ENCODE results near the gene DBNDD1.

Gene DBNDD1

DNA sequence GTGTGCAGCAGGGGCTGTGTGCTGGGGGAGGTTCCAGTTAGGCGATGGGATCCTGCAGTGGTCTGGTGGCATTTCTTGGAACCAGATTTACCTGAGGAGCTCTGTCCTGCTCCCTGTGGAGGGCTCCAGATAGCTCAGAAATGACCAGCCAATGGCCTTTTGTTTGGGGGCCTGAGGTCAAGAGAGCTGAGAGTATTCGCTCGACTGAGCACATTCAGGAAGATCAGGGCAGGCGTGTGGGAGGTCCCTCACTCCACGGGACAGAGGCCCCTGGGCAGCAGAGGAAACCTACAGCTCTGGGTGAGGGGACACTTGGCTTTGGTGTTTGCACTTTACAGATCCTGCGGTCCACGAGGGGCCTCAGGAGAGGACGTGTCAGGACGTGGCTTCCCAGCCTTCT, 52.5 kb downstream of the DBNDD1 start:
- Histone ChIP-seq H3K9me3 (ENCODE audit: insufficient read depth, low read depth, low read length) (peaks cover 14% of the 10 kb centered on the region), H3K27ac (ENCODE audit: low read length) (no peak overlapping the region), H3K4me3 (ENCODE audit: low read length) (no peak overlapping the region), H3K9ac (ENCODE audit: low read depth, low read length) (no peak overlapping the region), H3K36me3 (ENCODE audit: insufficient read depth, low read depth, low read length) (peaks cover 5% of the 10 kb centered on the region; the same call in 1 of the 2 replicates), H3K27me3 (ENCODE audit: insufficient read depth, low read length) (peaks cover 8% of the 10 kb centered on the region; the same call in 1 of the 2 replicates), H3K4me1 (ENCODE audit: insufficient read depth, low read length) (no peaks in the 10 kb centered on the region; the same call in 1 of the 2 replicates)

DNA sequence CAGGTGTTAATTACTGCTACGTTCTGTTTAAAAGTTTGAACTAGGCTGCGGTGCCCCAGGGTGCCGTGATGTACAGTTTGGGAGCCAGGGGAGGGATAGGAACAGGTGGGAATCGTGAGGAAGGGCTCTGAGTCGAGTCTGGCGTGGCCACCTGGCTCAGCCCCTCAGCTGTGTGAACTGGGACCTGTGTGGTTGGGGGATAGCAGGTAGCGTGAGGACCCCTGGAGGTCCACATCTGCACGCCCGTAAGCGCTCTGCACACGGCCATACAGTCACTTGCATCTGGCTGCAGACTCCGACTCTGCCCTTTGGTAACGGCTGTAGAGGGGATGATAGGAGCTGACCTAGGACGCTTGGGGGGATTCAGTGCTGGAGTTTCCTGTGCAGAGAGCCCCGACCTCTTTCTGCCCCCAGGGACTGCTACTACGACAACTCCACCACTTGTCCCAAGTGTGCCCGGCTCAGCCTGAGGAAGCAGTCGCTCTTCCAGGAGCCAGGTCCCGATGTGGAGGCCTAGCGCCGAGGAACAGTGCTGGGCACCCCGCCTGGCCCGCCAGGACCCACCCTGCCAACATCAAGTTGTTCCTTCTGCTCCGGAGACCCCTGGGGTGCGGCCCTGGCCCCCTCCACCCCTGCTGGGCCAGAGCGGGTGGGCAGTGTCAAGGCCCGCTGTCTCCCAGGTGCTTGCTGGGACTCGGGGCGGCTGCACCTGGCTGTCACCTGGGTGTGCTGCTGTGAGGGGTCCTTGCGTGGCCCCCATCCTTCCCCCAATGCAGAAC, 53.6 kb downstream of the DBNDD1 start:
- no peak overlapping the region for H3K9ac ChIP-seq (ENCODE audit: low read depth, low read length)
- H3K9me3 ChIP-seq (ENCODE audit: insufficient read depth, low read depth, low read length), result peaks cover 4% of the 10 kb centered on the region; the same call in 1 of the 2 replicates
- no peaks in the 10 kb centered on the region for H3K4me1 ChIP-seq (ENCODE audit: insufficient read depth, low read length)
- H3K4me3 ChIP-seq (ENCODE audit: low read length), result no peak overlapping the region
- H3K27me3 ChIP-seq (ENCODE audit: insufficient read depth, low read length), result no peaks in the 10 kb centered on the region
- H3K27ac ChIP-seq (ENCODE audit: low read length), result no peak overlapping the region
- H3K36me3 ChIP-seq (ENCODE audit: insufficient read depth, low read depth, low read length), result no peaks in the 10 kb centered on the region; the same call in 1 of the 2 replicates

DNA sequence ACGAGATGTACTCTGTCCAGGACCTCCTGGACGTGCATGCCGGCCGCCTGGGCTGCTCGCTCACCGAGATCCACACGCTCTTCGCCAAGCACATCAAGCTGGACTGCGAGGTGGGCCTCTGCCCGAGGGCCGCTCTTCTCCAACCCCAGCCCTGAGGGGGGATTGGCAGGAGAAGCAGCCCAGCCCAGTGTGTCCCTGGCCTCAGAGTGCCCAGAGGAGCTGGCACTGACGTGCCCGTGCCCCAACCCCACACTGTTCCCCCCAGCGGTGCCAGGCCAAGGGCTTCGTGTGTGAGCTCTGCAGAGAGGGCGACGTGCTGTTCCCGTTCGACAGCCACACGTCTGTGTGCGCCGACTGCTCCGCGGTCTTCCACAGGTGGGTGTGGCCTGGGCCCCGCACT, 55.1 kb downstream of the DBNDD1 start:
- H3K4me3 ChIP-seq (ENCODE audit: low read length), result no peak overlapping the region
- no peaks in the 10 kb centered on the region for H3K4me1 ChIP-seq (ENCODE audit: insufficient read depth, low read length)
- peaks cover under 1% of the 10 kb centered on the region; the same call in 1 of the 2 replicates for H3K36me3 ChIP-seq (ENCODE audit: insufficient read depth, low read depth, low read length)
- H3K9me3 ChIP-seq (ENCODE audit: insufficient read depth, low read depth, low read length), result no peaks in the 10 kb centered on the region
- H3K27ac ChIP-seq (ENCODE audit: low read length), result no peak overlapping the region
- H3K9ac ChIP-seq (ENCODE audit: low read depth, low read length), result no peak overlapping the region
- H3K27me3 ChIP-seq (ENCODE audit: insufficient read depth, low read length), result no peaks in the 10 kb centered on the region

DNA sequence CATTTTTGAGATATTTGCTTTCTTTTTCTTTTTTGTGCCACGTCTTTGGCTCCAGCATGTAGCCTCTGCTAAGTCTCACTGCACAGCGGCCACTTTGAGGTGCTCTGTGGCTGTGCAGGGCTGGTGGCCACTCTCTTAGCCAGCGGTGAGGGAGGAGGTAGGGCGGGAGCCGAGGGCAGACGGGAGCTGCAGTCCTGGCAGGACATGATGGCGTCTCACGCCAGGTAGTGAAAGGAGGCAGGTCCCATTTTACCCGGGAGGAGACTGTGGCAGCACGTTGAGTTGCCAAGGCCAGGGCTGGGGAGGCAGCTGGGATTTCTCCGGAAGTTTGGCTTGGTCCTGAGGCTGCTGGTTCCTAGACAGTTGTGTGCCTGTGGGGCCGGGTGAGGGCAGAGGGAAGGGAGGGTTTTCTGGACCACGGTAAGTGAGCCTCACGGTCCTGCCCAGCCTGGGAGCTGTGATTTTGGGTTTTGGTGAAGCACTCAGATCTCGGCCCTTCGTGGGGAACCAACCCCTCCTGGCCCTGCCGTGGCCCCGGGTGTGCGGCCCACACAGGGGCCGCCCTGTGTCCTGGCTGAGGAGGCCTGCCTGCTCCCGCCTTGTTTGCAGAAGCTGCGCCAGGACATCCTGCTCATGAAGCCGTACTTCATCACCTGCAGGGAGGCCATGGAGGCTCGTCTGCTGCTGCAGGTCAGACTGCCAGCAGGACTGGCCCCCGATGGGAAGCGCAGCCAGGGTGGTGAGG, 56.3 kb downstream of the DBNDD1 start:
- Histone ChIP-seq H3K36me3 (ENCODE audit: insufficient read depth, low read depth, low read length) (peaks cover 10% of the 10 kb centered on the region; the same call in 1 of the 2 replicates), H3K4me1 (ENCODE audit: insufficient read depth, low read length) (no peaks in the 10 kb centered on the region), H3K9me3 (ENCODE audit: insufficient read depth, low read depth, low read length) (no peaks in the 10 kb centered on the region), H3K27ac (ENCODE audit: low read length) (no peak overlapping the region), H3K4me3 (ENCODE audit: low read length) (no peak overlapping the region), H3K9ac (ENCODE audit: low read depth, low read length) (no peak overlapping the region), H3K27me3 (ENCODE audit: insufficient read depth, low read length) (no peaks in the 10 kb centered on the region)

DNA sequence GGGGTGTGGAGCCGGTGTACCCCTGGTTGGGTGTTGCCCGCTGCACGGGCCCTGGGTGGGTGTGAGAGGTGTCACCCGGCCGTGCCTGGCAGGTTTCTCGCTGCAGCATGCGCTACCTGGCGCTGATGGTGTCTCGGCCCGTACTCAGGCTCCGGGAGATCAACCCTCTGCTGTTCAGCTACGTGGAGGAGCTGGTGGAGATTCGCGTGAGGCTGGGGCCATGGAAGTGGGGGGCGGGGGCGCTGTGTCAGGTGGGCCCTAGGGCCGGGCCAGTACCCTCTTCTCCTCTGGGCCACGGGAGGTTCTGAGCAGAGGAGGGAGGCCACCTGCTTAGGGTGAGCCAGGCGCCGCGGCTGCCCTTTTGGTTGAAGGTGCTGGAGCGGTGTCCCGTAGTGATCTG, 57.3 kb downstream of the DBNDD1 start:
- H3K36me3 ChIP-seq (ENCODE audit: insufficient read depth, low read depth, low read length), result peaks cover 12% of the 10 kb centered on the region
- H3K27ac ChIP-seq (ENCODE audit: low read length), result no peak overlapping the region
- H3K27me3 ChIP-seq (ENCODE audit: insufficient read depth, low read length), result no peaks in the 10 kb centered on the region
- H3K9me3 ChIP-seq (ENCODE audit: insufficient read depth, low read depth, low read length), result no peaks in the 10 kb centered on the region
- H3K4me3 ChIP-seq (ENCODE audit: low read length), result no peak overlapping the region
- no peak overlapping the region for H3K9ac ChIP-seq (ENCODE audit: low read depth, low read length)
- no peaks in the 10 kb centered on the region for H3K4me1 ChIP-seq (ENCODE audit: insufficient read depth, low read length)

DNA sequence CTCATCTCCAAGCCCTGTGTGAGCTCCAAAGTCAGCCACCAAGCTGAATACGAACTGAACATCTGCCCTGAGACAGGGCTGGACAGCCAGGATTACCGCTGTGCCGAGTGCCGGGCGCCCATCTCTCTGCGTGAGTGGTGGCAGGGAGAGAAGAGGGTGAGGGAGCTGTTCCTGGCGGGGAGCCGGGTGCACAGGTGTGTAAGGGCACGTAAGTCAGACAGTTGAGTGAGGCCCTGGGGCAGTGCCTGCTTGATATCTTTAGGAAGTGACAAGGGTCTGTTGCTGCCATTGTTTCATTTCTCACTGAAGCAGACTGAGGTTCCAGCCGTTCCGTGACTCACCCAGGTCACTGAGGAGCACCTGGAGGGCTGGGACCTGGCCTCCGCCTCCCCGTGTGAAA, 58.3 kb downstream of the DBNDD1 start:
- Histone ChIP-seq H3K27ac (ENCODE audit: low read length) (no peak overlapping the region), H3K9ac (ENCODE audit: low read depth, low read length) (no peak overlapping the region), H3K4me3 (ENCODE audit: low read length) (no peak overlapping the region), H3K9me3 (ENCODE audit: insufficient read depth, low read depth, low read length) (no peaks in the 10 kb centered on the region), H3K4me1 (ENCODE audit: insufficient read depth, low read length) (no peaks in the 10 kb centered on the region), H3K36me3 (ENCODE audit: insufficient read depth, low read depth, low read length) (peaks cover 12% of the 10 kb centered on the region), H3K27me3 (ENCODE audit: insufficient read depth, low read length) (no peaks in the 10 kb centered on the region)

DNA sequence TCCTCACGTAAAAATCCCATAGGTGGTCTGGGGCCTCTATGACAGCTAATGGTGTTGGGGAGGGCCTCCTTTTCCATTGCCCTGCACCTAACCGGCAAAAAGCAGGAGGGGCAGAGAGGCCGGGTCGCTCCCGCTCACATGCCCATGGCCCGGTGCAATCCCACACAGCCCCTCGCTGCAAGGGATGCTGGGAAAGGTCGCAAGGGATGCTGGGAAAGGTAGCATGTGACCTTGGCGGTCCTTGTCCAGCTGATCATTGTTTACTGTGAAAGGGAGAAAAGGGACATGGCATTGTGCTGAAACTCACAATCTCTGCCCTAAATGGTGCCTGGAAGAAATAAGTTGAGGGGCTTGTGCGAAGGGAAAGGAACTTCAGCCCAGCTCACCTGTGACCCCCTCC, 60.7 kb downstream of the DBNDD1 start:
- no peak overlapping the region for H3K27ac ChIP-seq (ENCODE audit: low read length)
- no peaks in the 10 kb centered on the region for H3K27me3 ChIP-seq (ENCODE audit: insufficient read depth, low read length)
- peaks cover 16% of the 10 kb centered on the region for H3K36me3 ChIP-seq (ENCODE audit: insufficient read depth, low read depth, low read length)
- no peak overlapping the region for H3K9ac ChIP-seq (ENCODE audit: low read depth, low read length)
- H3K9me3 ChIP-seq (ENCODE audit: insufficient read depth, low read depth, low read length), result no peaks in the 10 kb centered on the region
- peaks cover 5% of the 10 kb centered on the region; the same call in 1 of the 2 replicates for H3K4me1 ChIP-seq (ENCODE audit: insufficient read depth, low read length)
- no peak overlapping the region for H3K4me3 ChIP-seq (ENCODE audit: low read length)

DNA sequence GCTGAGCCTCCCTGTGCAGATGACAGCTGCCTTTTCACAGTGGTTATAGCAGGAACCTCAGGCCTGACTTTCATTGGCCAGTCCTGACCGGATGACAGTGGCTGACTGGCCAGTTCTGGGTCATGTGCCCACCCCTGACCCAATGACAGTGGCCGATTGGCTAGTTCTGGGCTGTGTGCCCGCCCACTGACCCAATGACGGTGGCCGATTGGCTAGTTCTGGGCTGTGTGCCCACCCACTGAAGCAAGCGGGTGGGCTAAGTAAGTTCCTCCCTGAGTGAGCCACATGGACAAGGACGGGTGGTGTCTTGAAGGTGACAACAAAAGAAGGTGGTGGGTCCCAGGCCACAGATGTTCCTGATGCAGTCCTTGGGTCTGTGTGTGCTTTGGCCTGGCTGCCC, 61.2 kb downstream of the DBNDD1 start:
- Histone ChIP-seq H3K27me3 (ENCODE audit: insufficient read depth, low read length) (no peaks in the 10 kb centered on the region), H3K9ac (ENCODE audit: low read depth, low read length) (no peak overlapping the region), H3K36me3 (ENCODE audit: insufficient read depth, low read depth, low read length) (peaks cover 16% of the 10 kb centered on the region), H3K4me3 (ENCODE audit: low read length) (no peak overlapping the region), H3K9me3 (ENCODE audit: insufficient read depth, low read depth, low read length) (no peaks in the 10 kb centered on the region), H3K27ac (ENCODE audit: low read length) (no peak overlapping the region), H3K4me1 (ENCODE audit: insufficient read depth, low read length) (peaks cover 5% of the 10 kb centered on the region; the same call in 1 of the 2 replicates)

DNA sequence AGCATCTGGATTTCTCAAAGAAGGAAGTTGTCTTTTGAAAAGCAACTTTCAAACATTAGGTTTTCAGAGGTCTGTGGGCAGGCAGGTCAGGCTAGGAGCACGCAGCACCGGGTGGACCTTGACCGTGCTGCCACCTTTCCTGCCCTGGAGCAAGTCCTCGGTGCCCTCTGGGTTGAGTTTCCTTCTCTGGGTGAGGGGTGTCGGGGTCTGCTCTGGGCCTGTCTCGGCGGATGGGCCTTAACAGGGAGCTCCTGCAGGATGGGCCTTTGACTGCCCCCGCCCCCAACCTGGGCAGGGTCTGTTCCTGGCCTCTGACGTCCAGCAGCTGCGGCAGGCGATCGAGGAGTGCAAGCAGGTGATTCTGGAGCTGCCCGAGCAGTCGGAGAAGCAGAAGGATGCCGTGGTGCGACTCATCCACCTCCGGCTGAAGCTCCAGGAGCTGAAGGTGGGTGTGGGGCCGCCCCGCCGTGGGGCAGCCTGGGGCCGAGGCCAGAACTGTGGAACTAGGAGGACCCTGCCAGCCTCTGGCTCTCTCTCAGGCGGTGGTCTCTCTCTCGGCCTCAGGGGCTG, 62.0 kb downstream of the DBNDD1 start:
- no peak overlapping the region for H3K27ac ChIP-seq (ENCODE audit: low read length)
- H3K36me3 ChIP-seq (ENCODE audit: insufficient read depth, low read depth, low read length), result peaks cover 16% of the 10 kb centered on the region
- H3K9ac ChIP-seq (ENCODE audit: low read depth, low read length), result no peak overlapping the region

DNA sequence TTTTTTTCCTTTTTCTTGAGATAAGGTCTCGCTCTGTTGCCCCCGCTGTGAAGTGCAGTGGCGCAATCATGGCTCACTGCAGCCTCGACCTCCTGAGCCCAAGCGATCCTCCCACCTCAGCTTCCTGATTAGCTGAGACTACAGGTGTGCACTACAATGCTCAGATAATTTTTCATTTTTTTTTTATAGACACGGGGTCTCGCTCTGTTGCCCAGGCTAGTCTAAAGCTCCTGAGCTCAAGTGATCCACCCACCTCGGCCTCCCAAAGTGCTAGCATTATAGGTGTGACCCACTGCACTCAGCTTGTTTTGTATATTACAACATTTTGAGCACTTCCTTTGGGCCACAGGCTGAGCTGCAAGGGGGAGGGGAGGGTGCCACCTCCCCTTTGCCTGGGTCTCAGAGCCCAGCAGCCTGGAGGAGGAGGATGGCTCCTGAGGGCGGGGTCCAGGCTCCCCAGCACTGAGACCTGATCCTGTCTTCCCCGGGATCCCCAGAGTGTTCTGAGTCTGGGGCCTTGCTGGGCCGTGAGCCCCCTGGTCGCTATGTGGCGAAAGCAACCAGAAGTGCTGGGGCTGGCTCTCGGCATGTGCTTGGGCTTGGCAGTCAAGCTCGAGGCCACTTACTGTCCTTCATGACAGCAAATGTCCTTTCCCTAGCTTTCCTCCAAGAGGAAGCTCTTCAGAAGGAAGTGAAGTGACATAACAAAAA, 62.6 kb downstream of the DBNDD1 start:
- Histone ChIP-seq H3K36me3 (ENCODE audit: insufficient read depth, low read depth, low read length) (peaks cover 16% of the 10 kb centered on the region), H3K27ac (ENCODE audit: low read length) (no peak overlapping the region), H3K4me1 (ENCODE audit: insufficient read depth, low read length) (peaks cover 5% of the 10 kb centered on the region; the same call in 1 of the 2 replicates)

More for the DNA sequence above, 62.0 kb downstream of the DBNDD1 start:
- no peaks in the 10 kb centered on the region for H3K9me3 ChIP-seq (ENCODE audit: insufficient read depth, low read depth, low read length)
- peaks cover 5% of the 10 kb centered on the region; the same call in 1 of the 2 replicates for H3K4me1 ChIP-seq (ENCODE audit: insufficient read depth, low read length)
- H3K4me3 ChIP-seq (ENCODE audit: low read length), result no peak overlapping the region
- H3K27me3 ChIP-seq (ENCODE audit: insufficient read depth, low read length), result no peaks in the 10 kb centered on the region

DNA sequence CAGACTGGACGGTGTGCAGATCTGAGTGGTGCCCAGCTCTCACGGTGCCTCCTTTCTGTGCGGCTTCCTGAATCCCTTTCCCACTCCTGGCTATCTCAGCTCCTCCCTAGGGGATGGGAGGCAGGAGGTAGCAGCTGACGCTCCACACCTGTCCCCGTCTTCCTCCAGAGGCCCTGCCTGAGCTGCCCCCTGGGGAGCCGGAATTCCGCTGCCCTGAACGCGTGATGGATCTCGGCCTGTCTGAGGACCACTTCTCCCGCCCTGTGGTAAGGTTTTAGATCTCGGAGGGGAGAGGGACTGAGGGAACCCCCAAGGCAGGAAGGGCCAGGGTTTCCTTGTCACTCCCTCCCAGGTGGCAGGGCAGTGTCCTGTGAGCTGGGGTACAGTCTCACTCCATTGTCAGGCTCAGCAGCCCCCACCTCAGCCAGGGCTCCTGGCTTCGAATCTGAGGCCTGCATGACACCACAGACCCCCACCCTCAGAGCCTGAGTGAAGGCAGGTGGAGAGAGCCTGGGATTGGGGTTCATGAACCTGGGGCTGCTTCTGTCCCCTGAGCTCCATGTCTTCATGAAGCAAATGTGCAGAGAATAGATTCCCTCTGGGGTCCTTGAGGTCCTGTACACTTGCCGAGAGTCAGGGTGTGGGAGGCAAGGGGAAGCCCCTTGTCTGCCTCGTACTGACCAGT, 64.1 kb downstream of the DBNDD1 start:
- Histone ChIP-seq H3K9me3 (ENCODE audit: insufficient read depth, low read depth, low read length) (no peaks in the 10 kb centered on the region), H3K27me3 (ENCODE audit: insufficient read depth, low read length) (no peaks in the 10 kb centered on the region), H3K36me3 (ENCODE audit: insufficient read depth, low read depth, low read length) (peaks cover 16% of the 10 kb centered on the region), H3K4me3 (ENCODE audit: low read length) (no peak overlapping the region), H3K27ac (ENCODE audit: low read length) (no peak overlapping the region), H3K4me1 (ENCODE audit: insufficient read depth, low read length) (peaks cover 5% of the 10 kb centered on the region; the same call in 1 of the 2 replicates), H3K9ac (ENCODE audit: low read depth, low read length) (no peak overlapping the region; the same call in 1 of the 2 replicates)

More for the DNA sequence above, 62.6 kb downstream of the DBNDD1 start:
- H3K9ac ChIP-seq (ENCODE audit: low read depth, low read length), result no peak overlapping the region
- H3K4me3 ChIP-seq (ENCODE audit: low read length), result no peak overlapping the region
- no peaks in the 10 kb centered on the region for H3K27me3 ChIP-seq (ENCODE audit: insufficient read depth, low read length)
- H3K9me3 ChIP-seq (ENCODE audit: insufficient read depth, low read depth, low read length), result no peaks in the 10 kb centered on the region
